Activated naive CD4-positive, alpha-beta T cell (primary cell): ENCODE data around the gene ZC3H12A.

Experiments used
- DNase-seq, 4 experiments: peaks; one replicate each; lab custom pipeline; 2025; lab: John Stamatoyannopoulos, UW

The ZC3H12A gene

DNA sequence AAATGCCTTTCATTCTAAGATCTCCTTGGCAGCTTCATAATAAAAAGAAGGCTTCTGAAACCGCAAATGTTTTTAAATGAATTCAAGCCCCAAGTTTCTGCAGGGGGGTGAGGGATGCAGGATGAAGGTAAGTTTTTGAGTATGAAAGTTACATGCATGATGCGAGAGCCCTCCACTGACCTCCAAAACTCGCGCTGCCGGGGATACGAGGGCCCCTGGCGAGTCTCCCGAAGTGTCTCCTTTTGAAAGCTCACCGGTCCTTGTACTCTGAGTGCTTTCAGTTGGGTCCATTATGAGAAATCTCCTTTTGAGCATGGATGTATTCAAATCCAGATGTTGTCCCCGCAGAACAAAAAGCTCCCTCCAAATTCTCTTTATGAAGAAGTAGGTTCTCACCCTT is 18.9 kb upstream of the ZC3H12A start:
- DNase-seq, result no peak

GRCh38 chr1:37456614-37457013 is 17.8 kb upstream of the ZC3H12A start:
- no peak for DNase-seq

- DNase-seq, result no peak
These were observed 15.8 kb upstream of the ZC3H12A start for GRCh38 chr1:37458551-37458950.

DNA sequence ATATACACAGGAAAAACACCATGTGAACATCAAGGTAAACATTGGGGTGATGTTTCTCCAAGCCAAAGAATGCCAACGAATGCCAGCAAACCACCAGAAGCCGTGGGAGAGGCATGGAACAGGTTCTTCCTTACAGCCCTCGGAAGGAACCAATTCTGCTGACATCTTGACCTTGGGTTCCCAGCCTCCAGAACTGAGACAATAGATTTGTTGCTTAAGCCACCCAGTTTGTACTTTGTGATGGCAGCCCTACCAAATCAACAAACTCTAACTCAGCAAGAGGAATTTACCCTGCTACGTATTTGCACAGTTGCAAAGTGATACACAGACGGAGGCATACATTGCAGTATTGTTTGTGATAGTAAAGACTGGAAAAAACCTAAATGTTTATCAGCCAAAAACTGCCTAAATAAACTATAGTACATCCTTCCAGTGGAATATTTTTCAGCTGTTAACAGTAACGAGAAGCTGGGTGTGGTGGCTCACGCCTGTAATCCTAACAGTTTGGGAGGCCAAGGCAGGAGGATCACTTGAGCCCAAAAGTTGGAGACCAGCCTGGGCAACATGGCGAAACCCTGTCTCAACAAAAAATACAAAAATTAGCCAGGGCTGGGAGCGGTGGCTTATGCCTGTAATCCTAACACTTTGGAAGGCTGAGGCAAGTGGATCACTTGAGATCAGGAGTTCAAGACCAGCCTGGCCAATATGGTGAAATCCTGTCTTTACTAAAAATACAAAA is 12.5 kb upstream of the ZC3H12A start:
- DNase-seq, result no peak

- DNase-seq, result no peak
These were observed 9.9 kb upstream of the ZC3H12A start for GRCh38 chr1:37464443-37464842.

DNA sequence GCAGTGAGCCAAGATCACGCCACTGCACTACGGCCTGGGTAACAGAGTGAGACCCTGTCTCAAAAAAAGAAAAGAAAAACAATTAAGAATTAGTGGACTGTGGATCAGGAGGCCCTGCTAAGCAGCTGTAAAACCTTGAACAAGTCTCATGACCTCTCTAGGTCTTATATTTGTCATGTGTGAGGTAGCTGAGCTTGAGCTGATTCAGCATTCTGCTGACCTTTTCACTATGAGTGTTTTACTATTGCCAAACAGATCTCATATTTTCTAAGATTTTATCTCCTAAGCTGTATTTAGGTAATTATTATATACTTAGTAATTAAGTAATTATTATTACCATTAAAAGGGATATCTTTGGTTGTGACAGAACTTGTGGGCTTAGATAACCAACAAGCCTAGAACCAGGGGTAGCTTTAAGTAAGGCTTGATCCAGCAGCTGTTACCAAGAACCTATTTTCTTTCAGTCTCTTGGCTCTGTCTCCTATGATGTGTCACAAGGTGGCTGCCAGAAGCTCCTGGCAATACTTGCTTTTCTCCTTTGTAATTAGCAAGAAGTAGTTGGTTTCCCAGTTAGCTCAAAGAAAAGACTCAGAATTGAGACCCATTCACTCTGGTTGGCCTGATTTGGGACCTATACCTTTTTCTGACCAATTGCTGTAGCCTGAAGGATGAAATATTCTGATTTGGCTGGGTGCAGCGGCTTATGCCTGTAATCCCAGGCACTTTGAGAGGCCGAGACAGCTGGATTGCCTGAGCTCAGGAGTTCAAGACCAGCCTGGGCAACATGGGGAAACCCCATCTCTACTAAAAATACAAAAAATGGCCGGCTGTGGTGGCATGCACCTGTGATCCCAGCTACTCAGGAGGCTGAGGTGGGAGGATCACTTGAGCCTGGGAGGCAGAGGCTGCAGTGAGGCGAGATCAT is 8.5 kb upstream of the ZC3H12A start:
- no peak for DNase-seq

DNA sequence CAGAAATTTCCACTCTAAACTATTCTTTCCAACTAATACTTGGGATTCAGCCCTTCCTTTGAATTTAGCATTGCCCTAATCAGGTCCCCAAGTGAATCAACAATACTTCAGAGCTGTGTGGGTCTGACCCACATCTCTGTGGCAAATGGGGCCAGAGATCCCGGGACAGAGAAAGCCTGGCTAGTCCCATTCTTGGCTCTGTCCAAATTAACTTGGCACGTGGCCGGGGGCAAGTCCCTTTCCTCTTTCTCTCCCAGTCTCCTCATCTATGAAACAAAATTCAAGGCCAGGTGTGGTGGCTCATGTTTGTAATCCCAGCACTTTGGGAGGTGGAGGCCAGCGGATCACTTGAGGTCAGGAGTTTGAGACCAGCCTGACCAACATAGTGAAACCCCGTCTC is 6.3 kb upstream of the ZC3H12A start:
- no peak for DNase-seq

- DNase-seq, result no peak
These were observed 5.0 kb upstream of the ZC3H12A start for GRCh38 chr1:37469386-37469785.

GRCh38 chr1:37471345-37472231 is 2.8 kb upstream of the ZC3H12A start:
- DNase-seq, result no peak

GRCh38 chr1:37472281-37472680 is 2.1 kb upstream of the ZC3H12A start:
- DNase-seq, result no peak

DNA sequence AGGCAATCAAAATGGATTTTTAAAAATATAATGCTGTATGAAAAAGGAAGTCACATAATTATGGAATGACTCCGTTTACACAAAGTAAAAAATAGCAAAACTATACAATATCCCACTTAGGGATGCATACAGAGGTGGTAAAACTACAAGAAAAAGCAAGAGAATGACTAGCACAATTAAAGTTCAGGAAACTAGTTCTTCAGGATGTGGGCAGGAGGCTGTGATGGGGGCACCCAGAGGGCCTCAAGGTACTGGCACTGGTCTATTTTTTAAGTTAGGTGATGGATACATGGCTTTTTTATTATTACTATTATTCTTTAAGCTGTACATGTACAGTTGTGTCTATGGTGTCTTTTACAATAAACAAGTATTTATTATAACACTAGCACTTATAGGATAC is 1.4 kb upstream of the ZC3H12A start:
- no peak for DNase-seq

- DNase-seq, result peak in 1 of 4 experiments; percentile 21
These were observed 842 bp upstream of the ZC3H12A start for GRCh38 chr1:37473431-37474045.

DNA sequence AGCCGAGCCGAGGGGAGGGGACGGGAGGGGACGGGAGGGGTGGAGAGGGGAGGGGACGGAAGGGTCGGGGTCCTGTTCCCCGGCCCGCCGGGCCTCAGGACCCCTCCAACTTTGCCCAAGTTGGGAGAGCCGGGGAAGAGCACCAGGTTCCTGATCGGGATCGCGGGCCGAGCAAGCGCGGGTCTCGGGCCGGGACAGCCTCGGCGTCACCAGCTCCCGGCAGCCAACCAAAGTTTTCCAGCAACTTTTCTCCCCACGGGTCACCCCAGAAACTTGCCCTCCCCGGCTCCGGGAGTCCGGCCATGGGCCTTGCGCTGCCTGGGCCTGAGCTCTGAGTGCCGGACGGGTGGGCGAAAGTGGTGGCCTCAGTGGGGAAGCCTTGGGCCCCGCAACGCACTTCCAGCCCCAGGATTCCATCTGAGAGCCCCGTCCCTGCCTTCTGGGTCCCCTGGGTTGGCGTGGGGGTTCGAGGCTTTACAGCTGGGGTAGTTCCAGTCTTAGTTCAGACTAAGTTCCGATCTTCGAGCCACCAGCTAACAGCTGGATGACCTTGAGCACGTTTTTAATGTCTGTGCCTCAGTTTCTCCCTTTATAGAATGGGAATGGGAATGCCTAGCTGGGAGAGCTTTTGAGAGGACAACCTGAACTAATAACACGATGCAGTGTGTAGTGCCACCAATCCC is 458 bp downstream of the ZC3H12A start:
- no peak for DNase-seq

- DNase-seq, result no peak
These were observed 1.2 kb downstream of the ZC3H12A start for GRCh38 chr1:37475380-37476086.

DNA sequence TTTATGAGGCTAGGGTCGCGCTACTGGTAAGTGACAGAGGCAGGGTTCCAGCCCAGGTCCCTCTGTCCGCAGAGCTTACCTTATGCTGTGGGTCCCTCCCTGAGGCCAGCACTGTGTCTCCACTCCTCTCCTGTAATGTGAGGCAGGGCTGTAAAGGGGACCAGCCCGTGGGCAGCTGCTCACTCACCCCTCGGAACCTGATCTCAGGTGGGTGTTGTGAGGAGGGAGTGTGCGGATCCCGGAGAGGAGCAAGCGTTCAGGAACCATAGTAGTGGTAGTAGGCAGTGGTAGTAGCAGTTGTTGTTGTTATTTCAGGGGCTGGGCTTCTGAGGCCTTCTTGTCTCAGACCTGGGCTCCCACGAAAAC is 1.7 kb downstream of the ZC3H12A start:
- no peak for DNase-seq

DNA sequence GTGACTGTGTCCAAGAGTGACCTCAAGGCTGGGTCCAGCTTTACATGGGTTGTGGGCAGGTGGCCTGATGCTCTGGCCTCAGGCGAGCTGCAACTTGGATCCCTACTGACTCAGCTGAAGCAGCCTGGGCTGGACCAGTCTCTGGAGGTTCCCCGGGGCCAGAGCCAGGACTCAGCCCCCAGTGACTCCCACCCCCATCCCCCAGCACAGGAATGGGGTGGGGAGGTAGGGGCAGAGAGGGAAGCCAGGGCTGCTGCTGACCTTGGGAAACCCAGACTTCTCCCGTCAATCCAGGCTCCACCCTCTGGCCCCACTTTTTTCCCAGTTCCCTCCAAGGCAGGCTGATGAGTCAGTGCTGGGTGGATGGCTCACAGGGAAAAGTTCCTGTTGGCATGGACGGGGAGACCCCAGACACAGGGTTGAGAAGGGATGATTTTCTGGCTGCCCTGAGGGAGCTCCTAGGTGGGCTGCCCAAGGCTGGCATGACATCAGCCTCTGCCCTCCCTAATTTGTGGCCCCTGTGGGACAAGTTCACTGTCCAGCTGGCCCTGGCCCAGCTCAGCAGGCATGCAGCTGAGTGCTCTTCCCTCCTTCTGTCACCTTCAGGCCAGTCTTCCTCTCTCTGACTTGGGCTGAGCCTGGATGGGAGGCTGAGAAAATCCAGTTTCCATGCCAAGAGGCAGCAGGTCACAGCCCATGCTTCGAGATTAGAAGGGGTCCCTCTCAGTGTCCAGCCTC is 2.2 kb downstream of the ZC3H12A start:
- DNase-seq, result no peak

GRCh38 chr1:37477198-37477931 is 3.0 kb downstream of the ZC3H12A start:
- peak; percentile 35 to 57 (median 46) for DNase-seq

GRCh38 chr1:37477946-37478345 is 3.6 kb downstream of the ZC3H12A start:
- DNase-seq, result no peak

DNA sequence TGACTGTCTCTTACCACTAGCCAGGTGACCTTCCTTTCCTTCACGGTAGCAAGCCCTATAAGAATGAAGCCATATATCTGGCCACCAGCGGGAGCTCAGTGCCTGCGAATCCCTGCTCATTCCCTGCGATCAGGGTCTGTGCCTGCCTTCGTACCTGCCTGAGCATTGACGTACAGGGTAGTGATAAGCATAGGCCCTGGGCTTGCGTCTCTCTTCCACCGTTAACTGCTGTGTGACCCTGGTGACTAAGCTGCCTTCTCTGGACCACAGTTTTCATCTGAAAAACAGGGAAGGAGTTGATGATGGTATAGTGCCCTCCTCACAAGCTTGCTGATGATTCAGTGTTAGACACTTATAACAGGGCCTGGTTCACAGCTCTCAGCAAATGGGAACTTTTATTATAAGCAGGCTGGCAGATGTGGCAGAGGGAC is 4.1 kb downstream of the ZC3H12A start:
- DNase-seq, result no peak
